Measurements from ENCODE around the gene MTHFD2L.
"Not testable (repeated sequence)": the region's sequence is repeated elsewhere in the genome, so short reads cannot be mapped to it uniquely, and the experiment has no call there.

MTHFD2L gene

GRCh38 chr4:74340421-74340820, 182.5 kb downstream of the MTHFD2L start:
- TF ChIP-seq ZNF146 (tag by site-specific recombination; IDR thresholded peaks at IDR 0.05), result peak; percentile 70
- H3K36me3 ChIP-seq (ENCODE audit: control insufficient read depth in 2 of 2, insufficient read depth in 1 of 2, low read length in 2 of 2); H3K4me3 ChIP-seq (ENCODE audit: low read depth, low read length); H3K9me3 ChIP-seq (ENCODE audit: control insufficient read depth, insufficient read depth, low read depth, low read length); H3K4me1 ChIP-seq (ENCODE audit: control insufficient read depth, insufficient read depth, low read length); POLR2A ChIA-PET; H3K27ac ChIP-seq (ENCODE audit: extremely low read depth, low read depth, low read length); CTCF ChIA-PET: not testable (repeated sequence)

- Histone ChIP-seq H3K4me3 (ENCODE audit: low read depth, low read length) (no peak overlapping the region), H3K9me3 (ENCODE audit: control insufficient read depth, insufficient read depth, low read depth, low read length) (no peaks in the 10 kb centered on the region), H3K36me3 (ENCODE audit: control insufficient read depth in 2 of 2, insufficient read depth in 1 of 2, low read length in 2 of 2) (no peaks in the 10 kb centered on the region), H3K27ac (ENCODE audit: extremely low read depth, low read depth, low read length) (no peak overlapping the region), H3K4me1 (ENCODE audit: control insufficient read depth, insufficient read depth, low read length) (no peaks in the 10 kb centered on the region)
- CTCF ChIA-PET, result no interaction called here
- POLR2A ChIA-PET, result no interaction called here
- TF ChIP-seq ZBTB26 (tag by site-specific recombination; optimal IDR thresholded peaks at IDR 0.05) (no peak), ZNF10 (tag by site-specific recombination; IDR thresholded peaks at IDR 0.05) (no peak), SETDB1 (IDR thresholded peaks at IDR 0.05; ENCODE audit: insufficient read length, low read length) (peak; percentile 61)
These were observed 186.1 kb downstream of the MTHFD2L start for GRCh38 chr4:74344031-74344430.
